ENCODE results near the gene APOA5. TPM values are rescaled to one million over a fixed set of nuclear protein-coding genes. Genes with fewer than 3 reads are reported as not detected.

APOA5 gene
- total and polyA plus RNA-seq, 2 of the 13 experiments (the other 11 are each of a cell fraction or from before 2014, with no cell fraction given) = 44.0 to 49.1 TPM

- peak; percentile 83 for TF ChIP-seq IKZF5 (CRISPR knock-in tag; IDR thresholded peaks at IDR 0.05)
- TF ChIP-seq AHR (CRISPR knock-in tag; IDR thresholded peaks at IDR 0.05) = peak; percentile 54; the same call in 1 of the 2 replicates
- TF ChIP-seq ZNF317 (CRISPR knock-in tag; IDR thresholded peaks at IDR 0.05) = peak; percentile 59; the same call in 1 of the 2 replicates
- peak; percentile 79; the same call in 1 of the 2 replicates for TF ChIP-seq KLF9 (CRISPR knock-in tag; IDR thresholded peaks at IDR 0.05; ENCODE audit: low read depth)
- no peak for TF ChIP-seq ZNF354B (CRISPR knock-in tag; IDR thresholded peaks at IDR 0.05)
- no peak for TF ChIP-seq ZNF432 (CRISPR knock-in tag; IDR thresholded peaks at IDR 0.05; ENCODE audit: borderline replicate concordance)
- peak; percentile 82 for TF ChIP-seq GLI4 (CRISPR knock-in tag; IDR thresholded peaks at IDR 0.05; ENCODE audit: borderline replicate concordance)
- TF ChIP-seq REL (CRISPR knock-in tag; conservative IDR thresholded peaks at IDR 0.05) = peak; percentile 76
- TF ChIP-seq ZNF337 (CRISPR knock-in tag; IDR thresholded peaks at IDR 0.05; ENCODE audit: borderline replicate concordance, low read depth) = peak; percentile 73; the same call in 1 of the 2 replicates
- peak; percentile 58; the same call in 1 of the 2 replicates for TF ChIP-seq ZNF713 (CRISPR knock-in tag; IDR thresholded peaks at IDR 0.05)
- no peak; the same call in 1 of the 2 replicates for TF ChIP-seq ZNF333 (CRISPR knock-in tag; IDR thresholded peaks at IDR 0.05; ENCODE audit: borderline replicate concordance)
- TF ChIP-seq MED1 (CRISPR knock-in tag; IDR thresholded peaks at IDR 0.05) = peak; percentile 82
- TF ChIP-seq ZBTB20 (CRISPR knock-in tag; IDR thresholded peaks at IDR 0.05; ENCODE audit: borderline replicate concordance, low read depth) = peak; percentile 81; the same call in 1 of the 2 replicates
- no peak for TF ChIP-seq RAD51 (IDR thresholded peaks at IDR 0.05; ENCODE audit: borderline replicate concordance)
- 0 out of 2 replicates have a peak, but pooled peaks have one; percentile 80 for TF ChIP-seq ZNF782 (CRISPR knock-in tag; IDR thresholded peaks at IDR 0.05; ENCODE audit: borderline replicate concordance)
- TF ChIP-seq ZFP37 (CRISPR knock-in tag; IDR thresholded peaks at IDR 0.05; ENCODE audit: borderline replicate concordance) = peak; percentile 86
- 0 out of 2 replicates have a peak, but pooled peaks have one; percentile 23 for TF ChIP-seq CREB1 (IDR thresholded peaks at IDR 0.05)
- no peak; the same call in 1 of the 2 replicates for TF ChIP-seq CREB1 (CRISPR knock-in tag; IDR thresholded peaks at IDR 0.05)
- peak; percentile 83; the same call in 1 of the 2 replicates for TF ChIP-seq DR1 (CRISPR knock-in tag; IDR thresholded peaks at IDR 0.05)
- TF ChIP-seq ZBTB38 (CRISPR knock-in tag; IDR thresholded peaks at IDR 0.05) = peak; percentile 95
- no peak; the same call in 1 of the 2 replicates for TF ChIP-seq SP5 (CRISPR knock-in tag; IDR thresholded peaks at IDR 0.05; ENCODE audit: borderline replicate concordance, low read depth)
- TF ChIP-seq MLLT10 (CRISPR knock-in tag; IDR thresholded peaks at IDR 0.05) = no peak
- TF ChIP-seq SAFB2 (CRISPR knock-in tag; IDR thresholded peaks at IDR 0.05; ENCODE audit: borderline replicate concordance, low read depth) = peak; percentile 38; the same call in 1 of the 2 replicates
- peak; percentile 79 for TF ChIP-seq ZNF503 (CRISPR knock-in tag; IDR thresholded peaks at IDR 0.05)
Observed at GRCh38 chr11:116772443-116773202, 19.1 kb downstream of the APOA5 start, which contains the start of gene BUD13 (continued).

All from HepG2 (cell line).